Endothelial cell of umbilical vein (primary cell): ENCODE data around the gene DKKL1.

ENCODE experiments used
- EZH2 ChIP-seq: IDR thresholded peaks from 2 replicates; pipeline ENCODE4 v1.6.1; 2012; ENCODE audit warnings: borderline replicate concordance, low read depth, mild to moderate bottlenecking, moderate library complexity, low read length, inconsistent platforms; ENCODE audit not compliant: severe bottlenecking
- JUN ChIP-seq: IDR thresholded peaks from 2 replicates; pipeline ENCODE4 v1.6.1; 2011; ENCODE audit warnings: borderline replicate concordance, low read depth; ENCODE audit not compliant: insufficient read length, insufficient read depth
- POLR2A ChIP-seq: IDR thresholded peaks from 2 replicates; pipeline ENCODE4 v1.6.1; 2012; ENCODE audit warnings: low read depth, mild to moderate bottlenecking, control low read depth, low read length
- POLR2AphosphoS5 ChIP-seq: IDR thresholded peaks from 2 replicates; pipeline ENCODE4 v1.6.1; 2012; ENCODE audit warnings: low read depth, mild to moderate bottlenecking, control low read depth, low read length, moderate library complexity; ENCODE audit not compliant: insufficient read depth
- TF ChIP-seq, protein P1 (sequence below), 2 donors: IDR thresholded peaks; 1 replicate in 1 of 2; 2 replicates in 1 of 2; pipeline ENCODE4 v1.5.1; 2011; ENCODE audit warnings: low read length in 2 of 2, mild to moderate bottlenecking in 2 of 2, moderate library complexity in 2 of 2, control low read depth in 1 of 2, inconsistent platforms in 1 of 2, low read depth in 1 of 2; ENCODE audit not compliant: insufficient read depth in 1 of 2; ENCODE audit errors: extremely low read depth in 1 of 2
- TF ChIP-seq, protein P2 (sequence below): IDR thresholded peaks from 2 replicates; pipeline ENCODE4 v1.6.1; 2011; ENCODE audit not compliant: insufficient read depth, insufficient read length

GRCh38 chr19:49393881-49394280 is 30.2 kb downstream of the DKKL1 start:
- TF ChIP-seq POLR2A (no peak), EZH2 (no peak), JUN (no peak), POLR2AphosphoS5 (no peak)
- TF ChIP-seq, protein P1, sequence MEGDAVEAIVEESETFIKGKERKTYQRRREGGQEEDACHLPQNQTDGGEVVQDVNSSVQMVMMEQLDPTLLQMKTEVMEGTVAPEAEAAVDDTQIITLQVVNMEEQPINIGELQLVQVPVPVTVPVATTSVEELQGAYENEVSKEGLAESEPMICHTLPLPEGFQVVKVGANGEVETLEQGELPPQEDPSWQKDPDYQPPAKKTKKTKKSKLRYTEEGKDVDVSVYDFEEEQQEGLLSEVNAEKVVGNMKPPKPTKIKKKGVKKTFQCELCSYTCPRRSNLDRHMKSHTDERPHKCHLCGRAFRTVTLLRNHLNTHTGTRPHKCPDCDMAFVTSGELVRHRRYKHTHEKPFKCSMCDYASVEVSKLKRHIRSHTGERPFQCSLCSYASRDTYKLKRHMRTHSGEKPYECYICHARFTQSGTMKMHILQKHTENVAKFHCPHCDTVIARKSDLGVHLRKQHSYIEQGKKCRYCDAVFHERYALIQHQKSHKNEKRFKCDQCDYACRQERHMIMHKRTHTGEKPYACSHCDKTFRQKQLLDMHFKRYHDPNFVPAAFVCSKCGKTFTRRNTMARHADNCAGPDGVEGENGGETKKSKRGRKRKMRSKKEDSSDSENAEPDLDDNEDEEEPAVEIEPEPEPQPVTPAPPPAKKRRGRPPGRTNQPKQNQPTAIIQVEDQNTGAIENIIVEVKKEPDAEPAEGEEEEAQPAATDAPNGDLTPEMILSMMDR (IDR thresholded peaks at IDR 0.05; ENCODE audit: extremely low read depth in 1 of 2, insufficient read depth in 1 of 2, low read depth in 1 of 2, low read length in 2 of 2), result no peak
- TF ChIP-seq, protein P2, sequence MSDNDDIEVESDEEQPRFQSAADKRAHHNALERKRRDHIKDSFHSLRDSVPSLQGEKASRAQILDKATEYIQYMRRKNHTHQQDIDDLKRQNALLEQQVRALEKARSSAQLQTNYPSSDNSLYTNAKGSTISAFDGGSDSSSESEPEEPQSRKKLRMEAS, result no peak
